Muscle of back (tissue), 11 donors: ENCODE measurements around the gene SCOC. TPM values are rescaled to one million over a fixed set of nuclear protein-coding genes. Genes with fewer than 3 reads are reported as not detected.
"Not testable (repeated sequence)": the region's sequence is repeated elsewhere in the genome, so short reads cannot be mapped to it uniquely, and the experiment has no call there.

Experiments
- DNase-seq, 3 donors: peaks; one replicate each; pipeline versions ENCODE4 v3.0.0 to v3.0.0-alpha.2; 2013
- polyA plus RNA-seq, 10 donors: library from polyadenylated mRNA; unstranded; fragments of 120-200 nt; gene quantifications; one replicate each; pipeline ENCODE4 v1.2.1, GENCODE V29; 2013; ENCODE audit not compliant: insufficient read length in 10 of 10

Gene SCOC
- polyA plus RNA-seq, 10 donors, result 43.5 to 55.7 (median 50.3) TPM

GRCh38 chr4:140358281-140358680 is 15.2 kb upstream of the SCOC start:
- DNase-seq, result no peak

DNA sequence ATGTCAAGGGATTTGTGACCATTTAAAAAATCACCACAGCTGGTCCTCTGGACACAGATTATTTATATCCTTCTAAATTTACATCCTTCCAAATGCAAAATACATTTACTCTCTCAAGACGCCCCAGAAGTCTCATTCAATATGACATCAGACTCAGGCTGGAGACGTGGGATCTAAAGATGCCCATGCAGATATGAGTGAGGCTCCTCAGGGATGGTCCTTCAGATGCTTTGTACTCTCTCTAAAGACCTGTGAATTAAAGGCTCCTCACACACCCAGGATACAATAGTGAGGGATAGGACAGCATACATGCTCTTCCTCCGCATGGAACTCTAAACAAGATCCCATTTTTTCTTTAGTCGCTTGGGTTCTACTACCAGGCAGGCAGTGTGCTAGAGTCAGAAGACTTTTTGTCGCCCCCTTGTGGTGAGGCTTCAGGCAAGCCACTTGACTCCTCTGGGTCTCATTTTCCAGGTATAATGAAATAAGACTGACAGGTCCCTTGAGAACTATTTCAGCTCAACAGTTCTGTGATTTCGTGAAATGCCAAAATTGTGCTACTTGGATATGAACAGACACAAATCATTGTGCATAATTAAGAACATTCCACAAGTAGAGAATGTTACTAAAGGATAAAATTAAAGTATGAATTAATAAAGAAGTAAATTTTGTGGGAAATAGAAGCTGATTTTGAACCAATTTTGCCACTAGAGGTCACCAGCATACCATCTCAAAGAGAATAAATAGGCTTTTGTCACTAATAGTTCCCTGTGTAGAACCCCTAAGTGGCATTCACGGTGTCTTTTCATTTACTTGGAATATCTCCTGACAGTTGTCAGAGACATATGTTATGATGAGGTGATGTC is 13.7 kb upstream of the SCOC start:
- peak; percentile 56 to 73 (median 59) for DNase-seq

DNA sequence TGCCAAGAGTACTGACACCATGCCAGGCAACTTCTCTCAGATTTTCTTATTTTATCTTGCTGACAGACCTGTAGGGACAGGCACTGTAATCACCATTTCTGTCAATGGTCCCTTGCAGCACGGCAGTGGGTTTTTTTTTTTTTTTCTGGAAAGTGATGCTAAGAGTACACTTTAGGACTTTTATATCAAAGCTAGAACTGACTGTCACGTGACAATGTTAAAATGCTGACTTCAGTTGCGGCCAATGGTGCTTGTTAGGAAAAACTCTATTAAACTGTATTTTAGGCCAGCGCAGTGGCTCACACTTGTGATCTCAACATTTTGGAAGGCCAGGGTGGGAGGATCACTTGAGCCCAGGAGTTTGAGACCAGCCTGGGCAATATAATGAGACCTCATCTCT is 12.3 kb upstream of the SCOC start:
- no peak for DNase-seq

DNA sequence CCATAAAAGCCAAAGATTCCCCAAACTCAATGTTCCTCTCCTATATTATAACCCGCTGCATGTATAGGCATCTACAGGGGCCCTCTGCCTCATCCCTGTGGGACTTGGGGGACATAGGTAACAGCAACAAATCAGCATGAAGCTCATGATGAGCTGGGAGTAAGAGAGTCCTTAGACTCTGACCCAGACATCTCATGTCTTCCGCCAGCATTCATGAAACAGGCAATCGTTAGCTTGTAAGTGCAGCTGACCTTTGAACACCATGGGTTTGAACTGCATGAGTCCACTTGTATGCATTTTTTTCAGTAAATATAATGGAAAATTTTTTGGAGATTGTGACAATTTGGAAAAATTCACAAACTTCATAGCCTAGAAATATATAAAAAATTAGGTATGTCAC is 10.4 kb upstream of the SCOC start:
- no peak for DNase-seq

DNA sequence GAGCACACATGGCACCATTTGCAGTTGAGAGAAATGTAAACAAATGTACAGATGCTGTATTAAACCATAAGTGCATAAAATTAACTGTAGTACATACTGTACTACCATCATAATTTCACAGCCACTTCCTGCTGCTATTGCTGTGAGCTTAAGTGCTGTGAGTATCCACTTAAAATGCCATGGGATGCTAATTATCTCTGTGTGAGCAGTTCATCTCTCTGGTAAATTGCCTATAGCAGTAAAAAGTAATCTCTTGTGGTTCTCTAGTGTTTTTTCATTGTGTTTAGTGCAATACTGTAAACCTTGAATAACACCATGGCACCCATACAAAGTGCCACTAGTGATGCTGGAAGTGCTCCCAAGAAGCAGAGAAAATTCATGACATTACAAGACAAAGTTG is 9.9 kb upstream of the SCOC start:
- no peak for DNase-seq

- DNase-seq, result no peak
Observed at GRCh38 chr4:140367738-140368137, 5.7 kb upstream of the SCOC start.

GRCh38 chr4:140368686-140369085 is 4.8 kb upstream of the SCOC start:
- no peak for DNase-seq

DNA sequence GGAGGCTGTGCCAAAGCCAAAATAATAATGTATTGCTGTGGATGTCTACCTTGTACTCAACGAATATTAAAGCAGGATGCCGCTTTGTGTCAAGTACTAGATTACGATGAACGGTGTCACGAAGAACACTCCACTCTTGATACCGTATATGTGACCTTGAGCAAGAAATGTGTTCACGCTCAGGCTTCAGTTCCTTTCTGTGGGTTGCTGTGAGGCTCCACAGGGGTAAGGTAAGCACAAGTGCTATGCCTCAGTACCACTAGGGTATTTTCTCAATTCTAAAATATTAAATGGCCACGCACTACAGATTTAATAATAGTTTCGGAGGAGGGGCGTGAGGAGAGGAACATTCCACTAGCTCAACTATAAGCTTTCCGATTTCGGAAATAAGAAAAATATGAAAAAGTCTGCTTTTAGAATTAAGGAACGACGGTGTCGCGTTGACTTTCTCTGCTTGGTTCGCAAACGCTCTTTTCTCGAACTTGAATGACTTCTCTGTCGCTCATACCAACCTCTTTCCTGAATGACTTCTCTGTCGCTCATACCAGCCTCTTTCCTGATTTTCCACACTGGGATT is 607 bp upstream of the SCOC start:
- DNase-seq, result peak in 1 of 3 donors; percentile 28

- DNase-seq, result no peak
Observed at GRCh38 chr4:140374130-140374477, 658 bp downstream of the SCOC start.

DNA sequence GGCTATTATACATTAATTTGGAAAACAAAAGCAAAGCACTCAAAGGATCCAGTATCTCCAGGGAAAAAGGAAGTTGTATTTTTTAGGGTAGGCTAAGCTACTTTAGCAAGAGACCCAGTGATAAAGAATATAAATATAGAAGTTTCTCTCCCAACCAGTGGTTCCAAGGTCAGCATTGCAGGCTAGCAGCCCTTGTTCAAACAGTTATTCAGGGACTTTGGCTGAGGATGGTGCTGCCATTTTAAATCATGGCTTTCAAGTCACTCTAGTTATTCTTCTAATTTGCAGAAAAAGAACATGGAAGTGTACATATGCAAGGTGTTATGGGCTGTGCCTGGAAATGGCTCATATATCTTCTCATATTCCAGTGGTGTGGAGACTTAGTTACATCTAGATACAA is 9.3 kb downstream of the SCOC start:
- no peak for DNase-seq

DNA sequence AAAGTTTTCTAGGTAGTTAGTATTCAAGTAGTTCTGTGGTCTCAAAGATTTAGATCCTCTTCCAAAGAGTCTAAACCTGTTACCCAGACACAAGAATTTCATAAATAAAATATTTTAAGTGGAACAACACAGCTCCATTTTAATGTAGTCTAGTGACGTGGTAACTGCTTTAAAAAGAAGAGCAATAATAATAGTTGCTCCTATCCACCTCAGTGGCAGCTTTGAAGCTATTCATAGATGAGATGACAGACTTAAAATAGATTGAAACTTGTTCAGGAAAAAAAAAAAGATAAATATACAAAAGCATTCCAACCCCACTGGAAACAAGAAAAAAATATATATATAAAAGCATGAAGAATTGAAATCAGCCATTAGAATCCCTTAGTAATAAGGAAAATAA is 14.6 kb downstream of the SCOC start:
- no peak for DNase-seq

GRCh38 chr4:140395668-140396067 is 22.2 kb downstream of the SCOC start:
- no peak for DNase-seq

GRCh38 chr4:140400111-140400510 is 26.7 kb downstream of the SCOC start:
- no peak for DNase-seq

DNA sequence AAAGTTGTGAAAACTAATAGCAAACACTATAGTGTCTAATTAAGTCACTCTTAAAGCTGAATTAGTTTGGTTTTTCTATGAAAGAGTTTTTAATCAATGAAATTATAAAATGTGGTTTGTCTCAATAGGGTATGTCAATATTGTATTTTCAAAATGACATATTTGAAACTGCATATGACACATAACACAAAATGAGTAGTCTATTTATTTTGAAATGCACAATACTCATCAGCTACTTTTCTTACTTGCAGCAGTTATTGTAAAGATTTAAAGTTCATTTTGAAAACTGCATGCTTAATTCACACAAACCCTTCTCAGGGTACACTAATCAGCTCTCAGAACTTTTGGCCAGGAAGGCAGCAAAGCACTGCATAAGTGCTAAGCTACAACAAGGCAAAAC is 32.8 kb downstream of the SCOC start:
- no peak for DNase-seq

DNA sequence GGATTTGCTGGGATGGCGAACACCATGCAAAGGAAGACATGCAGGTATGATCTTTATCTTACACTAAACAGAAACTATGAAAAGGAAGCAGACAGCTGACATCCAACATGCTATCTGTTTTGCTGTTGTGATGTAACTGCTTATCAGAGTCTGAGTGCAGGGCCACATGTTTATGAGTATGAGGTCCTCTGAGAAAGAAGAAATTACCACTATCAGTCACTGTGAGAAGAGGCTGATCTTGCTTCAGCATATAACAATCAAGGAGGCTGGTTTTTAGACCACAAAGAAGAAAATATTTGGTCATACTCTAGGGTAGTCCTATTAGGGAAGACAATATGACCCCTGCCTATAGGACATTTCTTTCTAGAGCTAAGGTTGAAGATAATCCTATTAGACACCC is 35.5 kb downstream of the SCOC start:
- DNase-seq, result no peak

DNA sequence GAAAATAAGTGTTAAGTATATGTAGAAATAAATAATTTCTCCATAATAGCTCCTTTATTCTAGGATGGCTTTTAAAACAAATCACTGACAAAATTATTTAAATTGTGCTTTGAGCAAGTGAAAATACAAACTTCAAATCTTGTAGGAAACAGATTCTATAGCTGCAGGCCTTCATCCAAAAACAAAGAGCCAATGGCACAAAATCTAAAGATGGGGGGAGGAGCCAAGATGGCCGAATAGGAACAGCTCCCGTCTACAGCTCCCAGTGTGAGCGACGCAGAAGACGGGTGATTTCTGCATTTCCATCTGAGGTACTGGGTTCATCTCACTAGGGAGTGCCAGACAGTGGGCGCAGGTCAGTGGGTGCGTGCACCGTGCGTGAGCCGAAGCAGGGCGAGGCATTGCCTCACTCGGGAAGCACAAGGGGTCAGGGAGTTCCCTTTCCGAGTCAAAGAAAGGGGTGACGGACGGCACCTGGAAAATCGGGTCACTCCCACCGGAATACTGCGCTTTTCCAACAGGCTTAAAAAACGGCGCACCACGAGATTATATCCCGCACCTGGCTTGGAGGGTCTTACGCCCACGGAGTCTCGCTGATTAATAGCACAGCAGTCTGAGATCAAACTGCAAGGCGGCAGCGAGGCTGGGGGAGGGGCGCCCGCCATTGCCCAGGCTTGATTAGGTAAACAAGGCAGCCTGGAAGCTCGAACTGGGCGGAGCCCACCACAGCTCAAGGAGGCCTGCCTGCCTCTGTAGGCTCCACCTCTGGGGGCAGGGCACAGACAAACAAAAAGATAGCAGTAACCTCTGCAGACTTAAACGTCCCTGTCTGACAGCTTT is 39.9 kb downstream of the SCOC start:
- DNase-seq, result not testable (repeated sequence)

DNA sequence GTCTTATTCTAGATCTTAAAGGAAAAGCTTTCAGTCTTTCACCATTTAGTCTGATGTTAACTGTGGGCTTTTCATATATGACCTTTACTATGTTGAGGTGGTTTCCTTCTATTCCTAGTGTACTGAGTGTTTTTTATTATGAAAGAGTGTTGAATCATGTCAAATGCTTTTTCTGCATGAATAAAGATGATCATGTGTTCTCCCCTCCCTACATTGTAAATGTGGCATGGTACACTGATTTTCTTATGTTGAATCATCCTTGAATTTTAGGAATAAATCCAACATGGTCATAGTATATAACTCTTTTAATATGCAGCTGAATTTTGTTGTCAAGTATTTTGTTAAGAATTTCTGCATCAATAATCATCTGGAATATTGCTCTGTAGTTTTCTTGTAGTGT is 49.7 kb downstream of the SCOC start:
- DNase-seq, result no peak

GRCh38 chr4:140426610-140427105 is 53.2 kb downstream of the SCOC start:
- no peak for DNase-seq

- peak; percentile 55 to 86 (median 68) for DNase-seq
Observed at GRCh38 chr4:140427106-140427918, 53.9 kb downstream of the SCOC start, which contains the start of gene CLGN. Gene CLGN (minus strand): TSS chr4:140427648. CDS start chr4:140413078, 14,570 bp downstream.

GRCh38 chr4:140427919-140428471 is 54.5 kb downstream of the SCOC start:
- peak in 1 of 3 donors; percentile 6 for DNase-seq
